GM21447 (cell line): ENCODE results near the gene GDPD3.

Experiments used
- ATAC-seq: cut with Tn5 transposase; IDR thresholded peaks from one replicate; pipeline ENCODE4 v1.9.1; 2021; ENCODE audit not compliant: unreplicated experiment

The GDPD3 gene

GRCh38 chr16:30060346-30060745, 53.0 kb downstream of the GDPD3 start:
- no peak for ATAC-seq

DNA sequence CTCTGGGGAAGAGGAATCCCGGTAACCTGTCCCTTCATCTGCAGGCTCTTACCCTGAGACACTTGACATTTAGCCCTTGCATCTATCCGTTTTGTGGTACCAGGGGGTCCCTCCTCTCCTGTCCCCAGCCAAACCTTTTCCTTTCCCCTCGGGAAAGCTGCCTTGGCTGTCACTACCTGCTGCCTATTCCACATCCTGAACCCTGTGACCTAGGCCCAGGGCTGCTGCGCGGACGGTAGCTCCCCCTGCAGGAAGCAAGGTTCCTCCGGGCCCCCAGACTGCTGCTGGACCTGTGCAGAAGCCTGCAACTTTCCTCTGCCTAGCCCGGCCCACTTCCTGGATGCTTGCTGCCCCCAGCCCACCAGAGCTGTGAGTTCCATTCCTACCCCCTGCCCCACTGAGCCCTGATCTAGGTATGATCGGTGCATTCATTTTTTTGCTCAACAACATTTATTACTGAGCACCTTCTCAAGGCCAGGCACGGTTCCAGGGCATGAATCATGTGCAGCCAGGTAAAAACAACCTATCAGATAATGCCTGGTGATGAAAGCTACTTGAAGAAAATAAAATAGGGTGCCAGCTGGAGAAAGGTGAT, 58.3 kb downstream of the GDPD3 start:
- no peak for ATAC-seq
